HepG2 (cell line): ENCODE measurements around the gene PIGL. TPM values are rescaled to one million over a fixed set of nuclear protein-coding genes. Genes with fewer than 3 reads are reported as not detected.
A peak's percentile ranks its signal among the peaks of the same experiment; 100 is the strongest.

Experiments used
- FOXC1 ChIP-seq: sonication (generic); formaldehyde crosslinking; IDR thresholded peaks from 2 replicates; pipeline ENCODE4 v1.8.0; 2022; ENCODE audit warnings: mild to moderate bottlenecking, missing genetic modification reagents, borderline replicate concordance
- HMGXB3 ChIP-seq: sonication (generic); formaldehyde crosslinking; IDR thresholded peaks from 2 replicates; pipeline ENCODE4 v1.4.0; 2020; ENCODE audit warnings: missing genetic modification reagents, borderline replicate concordance
- HNRNPH1 ChIP-seq: fragments of 200-400 bp; formaldehyde crosslinking; optimal IDR thresholded peaks from 2 replicates; pipeline ENCODE3; 2017; ENCODE audit warnings: mild to moderate bottlenecking, low read depth, low read length
- KDM5A ChIP-seq: fragments of 200-600 bp; sonication (generic); IDR thresholded peaks from 2 replicates; pipeline ENCODE4 v1.7.0; 2018; ENCODE audit warnings: antibody characterized with exemption, mild to moderate bottlenecking, low read length, borderline replicate concordance
- RXRA ChIP-seq: sonication (generic); formaldehyde crosslinking; IDR thresholded peaks from 2 replicates; pipeline ENCODE4 v1.5.1; 2020; ENCODE audit warnings: missing genetic modification reagents
- SRY ChIP-seq: sonication (generic); formaldehyde crosslinking; IDR thresholded peaks from 2 replicates; pipeline ENCODE4 v1.8.0; 2022; ENCODE audit warnings: mild to moderate bottlenecking, missing genetic modification reagents
- TAF15 ChIP-seq: fragments of 200-400 bp; formaldehyde crosslinking; IDR thresholded peaks from one replicate; pipeline ENCODE4 v1.6.1; 2018; ENCODE audit warnings: mild to moderate bottlenecking, low read depth, low read length; ENCODE audit not compliant: poor library complexity, severe bottlenecking
- ZFP41 ChIP-seq: sonication (generic); formaldehyde crosslinking; IDR thresholded peaks from 2 replicates; pipeline ENCODE4 v1.4.0; 2020; ENCODE audit warnings: mild to moderate bottlenecking, missing genetic modification reagents, borderline replicate concordance
- ZNF136 ChIP-seq: sonication (generic); formaldehyde crosslinking; IDR thresholded peaks from 2 replicates; pipeline ENCODE4 v1.8.1; 2022; ENCODE audit warnings: low read depth, mild to moderate bottlenecking, moderate library complexity, missing genetic modification reagents
- polyA plus RNA-seq, 8 experiments: library from polyadenylated mRNA; depleted of rRNA in 3 of 8; stranded (reverse) in 7 of 8; unstranded in 1 of 8; fragments of >200 nt; fragmentation: Illumina TruSeq in 4 of 8; extraction: Trizol in 4 of 8; gene quantifications; 2 replicates each; pipeline versions ENCODE4 v1.2.1 to v1.2.3, GENCODE V29; 2011 to 2016; ENCODE audit warnings: low read depth in 4 of 8, missing spikeins in 1 of 8, mixed read lengths in 1 of 8; ENCODE audit not compliant: insufficient read depth in 1 of 8
- total RNA-seq, 5 experiments: library from RNA; depleted of rRNA; stranded (reverse); fragments of >200 nt; fragmentation: Illumina TruSeq; extraction: Trizol; gene quantifications; 2 replicates each; pipeline ENCODE4 v1.2.3, GENCODE V29; 2016; ENCODE audit warnings: low read depth in 1 of 5
- TF ChIP-seq, protein P1 (sequence below): sonication (generic); formaldehyde crosslinking; IDR thresholded peaks from 2 replicates; pipeline ENCODE4 v1.4.0; 2020; ENCODE audit warnings: missing genetic modification reagents
- TF ChIP-seq, protein P2 (sequence below): sonication (generic); formaldehyde crosslinking; IDR thresholded peaks from 2 replicates; pipeline ENCODE4 v1.5.1; 2020; ENCODE audit warnings: mild to moderate bottlenecking, missing genetic modification reagents, moderate library complexity
- TF ChIP-seq, protein P3 (sequence below): sonication (generic); formaldehyde crosslinking; IDR thresholded peaks from 2 replicates; pipeline ENCODE4 v1.4.0; 2020; ENCODE audit warnings: missing genetic modification reagents
- TF ChIP-seq, protein P4 (sequence below): IDR thresholded peaks from 2 replicates; pipeline ENCODE4 v1.6.1; 2012; ENCODE audit warnings: inconsistent platforms

PIGL gene
- total and polyA plus RNA-seq, 2 of the 13 experiments (the other 11 are each of a cell fraction or from before 2014, with no cell fraction given), result 28.5 to 63.8 TPM

- TF ChIP-seq TAF15 (no peak), KDM5A (peak; percentile 44; the same call in 1 of the 2 replicates), FOXC1 (CRISPR knock-in tag) (no peak; the same call in 1 of the 2 replicates), ZFP41 (CRISPR knock-in tag) (no peak), ZNF136 (no peak), SRY (no peak), HNRNPH1 (no peak), RXRA (CRISPR knock-in tag) (peak; percentile 99), HMGXB3 (CRISPR knock-in tag) (peak; percentile 83; the same call in 1 of the 2 replicates)
- TF ChIP-seq, protein P1, sequence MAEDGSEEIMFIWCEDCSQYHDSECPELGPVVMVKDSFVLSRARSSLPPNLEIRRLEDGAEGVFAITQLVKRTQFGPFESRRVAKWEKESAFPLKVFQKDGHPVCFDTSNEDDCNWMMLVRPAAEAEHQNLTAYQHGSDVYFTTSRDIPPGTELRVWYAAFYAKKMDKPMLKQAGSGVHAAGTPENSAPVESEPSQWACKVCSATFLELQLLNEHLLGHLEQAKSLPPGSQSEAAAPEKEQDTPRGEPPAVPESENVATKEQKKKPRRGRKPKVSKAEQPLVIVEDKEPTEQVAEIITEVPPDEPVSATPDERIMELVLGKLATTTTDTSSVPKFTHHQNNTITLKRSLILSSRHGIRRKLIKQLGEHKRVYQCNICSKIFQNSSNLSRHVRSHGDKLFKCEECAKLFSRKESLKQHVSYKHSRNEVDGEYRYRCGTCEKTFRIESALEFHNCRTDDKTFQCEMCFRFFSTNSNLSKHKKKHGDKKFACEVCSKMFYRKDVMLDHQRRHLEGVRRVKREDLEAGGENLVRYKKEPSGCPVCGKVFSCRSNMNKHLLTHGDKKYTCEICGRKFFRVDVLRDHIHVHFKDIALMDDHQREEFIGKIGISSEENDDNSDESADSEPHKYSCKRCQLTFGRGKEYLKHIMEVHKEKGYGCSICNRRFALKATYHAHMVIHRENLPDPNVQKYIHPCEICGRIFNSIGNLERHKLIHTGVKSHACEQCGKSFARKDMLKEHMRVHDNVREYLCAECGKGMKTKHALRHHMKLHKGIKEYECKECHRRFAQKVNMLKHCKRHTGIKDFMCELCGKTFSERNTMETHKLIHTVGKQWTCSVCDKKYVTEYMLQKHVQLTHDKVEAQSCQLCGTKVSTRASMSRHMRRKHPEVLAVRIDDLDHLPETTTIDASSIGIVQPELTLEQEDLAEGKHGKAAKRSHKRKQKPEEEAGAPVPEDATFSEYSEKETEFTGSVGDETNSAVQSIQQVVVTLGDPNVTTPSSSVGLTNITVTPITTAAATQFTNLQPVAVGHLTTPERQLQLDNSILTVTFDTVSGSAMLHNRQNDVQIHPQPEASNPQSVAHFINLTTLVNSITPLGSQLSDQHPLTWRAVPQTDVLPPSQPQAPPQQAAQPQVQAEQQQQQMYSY (CRISPR knock-in tag), result peak; percentile 41; the same call in 1 of the 2 replicates
- TF ChIP-seq, protein P2, sequence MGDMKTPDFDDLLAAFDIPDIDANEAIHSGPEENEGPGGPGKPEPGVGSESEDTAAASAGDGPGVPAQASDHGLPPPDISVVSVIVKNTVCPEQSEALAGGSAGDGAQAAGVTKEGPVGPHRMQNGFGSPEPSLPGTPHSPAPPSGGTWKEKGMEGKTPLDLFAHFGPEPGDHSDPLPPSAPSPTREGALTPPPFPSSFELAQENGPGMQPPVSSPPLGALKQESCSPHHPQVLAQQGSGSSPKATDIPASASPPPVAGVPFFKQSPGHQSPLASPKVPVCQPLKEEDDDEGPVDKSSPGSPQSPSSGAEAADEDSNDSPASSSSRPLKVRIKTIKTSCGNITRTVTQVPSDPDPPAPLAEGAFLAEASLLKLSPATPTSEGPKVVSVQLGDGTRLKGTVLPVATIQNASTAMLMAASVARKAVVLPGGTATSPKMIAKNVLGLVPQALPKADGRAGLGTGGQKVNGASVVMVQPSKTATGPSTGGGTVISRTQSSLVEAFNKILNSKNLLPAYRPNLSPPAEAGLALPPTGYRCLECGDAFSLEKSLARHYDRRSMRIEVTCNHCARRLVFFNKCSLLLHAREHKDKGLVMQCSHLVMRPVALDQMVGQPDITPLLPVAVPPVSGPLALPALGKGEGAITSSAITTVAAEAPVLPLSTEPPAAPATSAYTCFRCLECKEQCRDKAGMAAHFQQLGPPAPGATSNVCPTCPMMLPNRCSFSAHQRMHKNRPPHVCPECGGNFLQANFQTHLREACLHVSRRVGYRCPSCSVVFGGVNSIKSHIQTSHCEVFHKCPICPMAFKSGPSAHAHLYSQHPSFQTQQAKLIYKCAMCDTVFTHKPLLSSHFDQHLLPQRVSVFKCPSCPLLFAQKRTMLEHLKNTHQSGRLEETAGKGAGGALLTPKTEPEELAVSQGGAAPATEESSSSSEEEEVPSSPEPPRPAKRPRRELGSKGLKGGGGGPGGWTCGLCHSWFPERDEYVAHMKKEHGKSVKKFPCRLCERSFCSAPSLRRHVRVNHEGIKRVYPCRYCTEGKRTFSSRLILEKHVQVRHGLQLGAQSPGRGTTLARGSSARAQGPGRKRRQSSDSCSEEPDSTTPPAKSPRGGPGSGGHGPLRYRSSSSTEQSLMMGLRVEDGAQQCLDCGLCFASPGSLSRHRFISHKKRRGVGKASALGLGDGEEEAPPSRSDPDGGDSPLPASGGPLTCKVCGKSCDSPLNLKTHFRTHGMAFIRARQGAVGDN (CRISPR knock-in tag), result peak; percentile 92
- TF ChIP-seq, protein P3, sequence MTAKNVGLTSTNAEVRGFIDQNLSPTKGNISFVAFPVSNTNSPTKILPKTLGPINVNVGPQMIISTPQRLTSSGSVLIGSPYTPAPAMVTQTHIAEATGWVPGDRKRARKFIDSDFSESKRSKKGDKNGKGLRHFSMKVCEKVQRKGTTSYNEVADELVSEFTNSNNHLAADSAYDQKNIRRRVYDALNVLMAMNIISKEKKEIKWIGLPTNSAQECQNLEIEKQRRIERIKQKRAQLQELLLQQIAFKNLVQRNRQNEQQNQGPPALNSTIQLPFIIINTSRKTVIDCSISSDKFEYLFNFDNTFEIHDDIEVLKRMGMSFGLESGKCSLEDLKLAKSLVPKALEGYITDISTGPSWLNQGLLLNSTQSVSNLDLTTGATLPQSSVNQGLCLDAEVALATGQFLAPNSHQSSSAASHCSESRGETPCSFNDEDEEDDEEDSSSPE (CRISPR knock-in tag), result no peak
- TF ChIP-seq, protein P4, sequence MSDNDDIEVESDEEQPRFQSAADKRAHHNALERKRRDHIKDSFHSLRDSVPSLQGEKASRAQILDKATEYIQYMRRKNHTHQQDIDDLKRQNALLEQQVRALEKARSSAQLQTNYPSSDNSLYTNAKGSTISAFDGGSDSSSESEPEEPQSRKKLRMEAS, result no peak; the same call in none of the 2 replicates
These were observed 69.3 kb downstream of the PIGL start (continued) for GRCh38 chr17:16286009-16286946.
